ENCODE results near the gene CUX1.
A peak's percentile ranks its signal among the peaks of the same experiment; 100 is the strongest.
"Not testable (repeated sequence)": the region's sequence is repeated elsewhere in the genome, so short reads cannot be mapped to it uniquely, and the experiment has no call there.

CUX1 gene

GRCh38 chr7:102203218-102203617 is 385.8 kb downstream of the CUX1 start:
- DNase-seq = no peak

GRCh38 chr7:102204212-102204611 is 386.8 kb downstream of the CUX1 start:
- DNase-seq = peak in 1 of 58 donors; percentile 17

DNA sequence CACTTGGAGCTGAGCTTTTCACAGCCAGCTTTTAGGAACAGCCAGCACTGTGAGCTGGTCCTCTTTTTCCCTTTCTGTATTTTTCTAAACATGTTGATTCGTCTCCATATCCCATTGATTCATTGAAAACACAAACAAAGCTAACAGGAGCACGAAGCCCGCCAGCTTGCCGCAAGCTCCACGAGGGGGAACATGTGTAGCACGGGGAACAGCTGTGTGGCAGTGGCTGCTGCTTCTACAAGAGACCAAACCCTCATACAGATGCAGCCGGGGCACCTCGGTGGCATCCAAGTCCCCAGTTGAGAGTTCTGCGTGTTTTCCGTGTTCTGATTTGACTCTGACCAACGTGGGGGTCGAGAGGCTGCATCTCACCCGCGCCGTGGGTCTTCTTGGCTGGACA is 388.5 kb downstream of the CUX1 start:
- peak in 33 of 58 donors; percentile 5 to 56 (median 32) for DNase-seq

GRCh38 chr7:102208826-102209225 is 391.4 kb downstream of the CUX1 start:
- peak in 20 of 58 donors; percentile 3 to 51 (median 16) for DNase-seq

DNA sequence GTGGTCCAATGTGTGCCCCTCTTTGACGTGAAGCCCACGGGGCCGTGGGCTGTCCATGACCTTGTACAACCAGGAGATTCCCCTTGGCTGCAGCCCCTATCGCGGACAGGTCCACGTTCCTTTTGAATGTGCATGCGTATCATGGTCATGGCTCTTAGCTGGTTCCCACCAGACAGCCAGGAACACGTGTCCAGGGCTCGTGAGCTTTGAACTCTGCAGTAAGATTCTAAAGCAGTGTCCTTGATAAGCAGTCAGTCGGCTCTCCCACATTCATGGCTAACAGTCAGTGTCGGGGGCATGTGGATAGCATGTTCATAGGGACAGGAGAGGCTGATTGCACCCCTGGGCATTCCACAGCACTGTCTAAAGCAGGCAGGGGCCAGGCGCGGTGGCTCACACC is 393.4 kb downstream of the CUX1 start:
- no peak for DNase-seq

DNA sequence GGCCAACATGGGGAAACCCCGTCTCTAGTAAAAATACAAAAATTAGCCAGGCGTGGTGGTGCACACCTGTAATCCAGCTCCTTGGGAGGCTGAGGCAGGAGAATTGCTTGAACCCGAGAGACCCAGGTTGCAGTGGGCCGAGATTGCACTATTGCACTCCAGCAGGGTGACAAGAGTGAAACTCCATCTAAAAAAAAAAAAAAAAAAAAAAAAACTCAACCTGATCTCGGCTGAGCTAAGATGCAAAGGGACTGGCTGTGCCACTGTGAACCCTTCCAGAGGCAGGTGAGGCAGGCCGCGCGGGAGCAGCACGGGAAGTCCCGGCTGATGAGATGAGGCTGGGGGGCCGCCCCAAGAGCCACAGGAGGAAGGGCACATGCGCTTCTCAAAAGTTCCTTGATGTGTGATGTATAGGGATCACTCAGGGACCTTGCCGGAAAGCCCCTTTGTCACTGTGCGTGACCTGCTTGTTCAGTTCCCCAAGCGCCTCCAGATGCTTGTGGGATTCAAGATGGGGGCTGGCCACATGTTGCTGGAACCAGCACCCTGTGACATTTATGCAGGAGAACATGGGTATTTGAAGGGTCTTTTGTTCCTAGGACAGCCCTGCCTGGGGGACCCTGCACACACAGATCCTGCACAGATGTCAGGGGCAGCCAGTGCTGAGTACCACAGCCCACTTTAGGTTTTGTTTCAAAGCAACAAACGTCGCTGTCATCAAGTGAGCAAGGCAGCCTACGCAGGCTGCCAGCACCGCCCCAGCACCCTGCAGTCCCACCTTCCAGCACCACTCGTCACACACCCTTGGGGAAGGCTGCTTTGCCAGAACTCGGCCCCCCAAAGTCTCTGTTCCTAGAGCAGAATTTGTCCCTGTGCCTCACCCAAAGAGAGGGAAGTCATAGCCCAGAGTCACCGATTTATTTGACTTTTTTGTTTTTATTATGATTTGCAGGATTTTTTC is 394.4 kb downstream of the CUX1 start:
- no peak for DNase-seq

- no peak for DNase-seq
Measured at GRCh38 chr7:102214477-102215072, 397.1 kb downstream of the CUX1 start.

GRCh38 chr7:102215256-102215655 is 397.8 kb downstream of the CUX1 start:
- DNase-seq = no peak

DNA sequence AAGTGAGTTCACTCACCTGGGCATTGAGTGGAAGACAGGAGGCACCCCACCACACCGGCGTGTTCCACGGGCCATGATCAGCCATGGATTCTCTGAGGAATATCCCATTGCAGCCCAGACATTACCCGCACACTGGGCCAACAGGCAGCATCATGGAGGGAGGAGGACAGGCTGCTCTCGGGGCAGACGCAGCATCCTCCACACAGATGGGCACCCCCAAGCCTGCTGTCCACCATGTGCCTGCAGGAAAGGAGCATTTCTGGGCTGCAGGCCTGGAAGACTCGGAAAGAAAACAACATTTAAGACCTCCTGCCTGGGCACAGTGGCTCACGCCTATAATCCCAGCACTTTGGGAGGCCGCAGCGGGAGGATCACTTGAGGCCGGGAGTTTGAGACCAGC is 398.3 kb downstream of the CUX1 start:
- no peak for DNase-seq

- DNase-seq = no peak
Measured at GRCh38 chr7:102216573-102217314, 399.3 kb downstream of the CUX1 start.

GRCh38 chr7:102220229-102220850 is 402.9 kb downstream of the CUX1 start:
- DNase-seq = no peak

- DNase-seq = peak in 1 of 58 donors; percentile 1
Measured at GRCh38 chr7:102220960-102221800, 403.8 kb downstream of the CUX1 start.

- no peak for DNase-seq
Measured at GRCh38 chr7:102221961-102222360, 404.5 kb downstream of the CUX1 start.

DNA sequence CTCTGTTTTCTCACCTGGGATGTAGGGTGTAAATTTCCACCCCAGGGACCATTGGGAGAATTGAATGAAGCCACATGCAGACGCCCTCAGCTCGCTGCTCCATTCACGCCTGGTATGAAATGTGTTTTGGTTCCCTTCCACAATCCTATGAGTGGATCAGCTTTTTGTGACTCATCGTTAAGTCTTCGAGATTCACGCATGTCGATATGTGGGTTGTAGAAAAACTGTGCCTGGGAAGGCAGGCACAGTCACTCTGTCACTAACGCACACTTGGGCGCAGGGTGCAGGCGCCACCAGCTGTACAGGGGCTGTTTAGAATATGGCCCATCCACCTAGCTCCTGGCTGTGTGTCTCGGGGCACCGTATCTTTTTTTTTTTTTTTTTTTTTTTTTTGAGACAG is 405.0 kb downstream of the CUX1 start:
- DNase-seq = peak in 18 of 58 donors; percentile 4 to 53 (median 17)

GRCh38 chr7:102223184-102223583 is 405.8 kb downstream of the CUX1 start:
- DNase-seq = no peak

DNA sequence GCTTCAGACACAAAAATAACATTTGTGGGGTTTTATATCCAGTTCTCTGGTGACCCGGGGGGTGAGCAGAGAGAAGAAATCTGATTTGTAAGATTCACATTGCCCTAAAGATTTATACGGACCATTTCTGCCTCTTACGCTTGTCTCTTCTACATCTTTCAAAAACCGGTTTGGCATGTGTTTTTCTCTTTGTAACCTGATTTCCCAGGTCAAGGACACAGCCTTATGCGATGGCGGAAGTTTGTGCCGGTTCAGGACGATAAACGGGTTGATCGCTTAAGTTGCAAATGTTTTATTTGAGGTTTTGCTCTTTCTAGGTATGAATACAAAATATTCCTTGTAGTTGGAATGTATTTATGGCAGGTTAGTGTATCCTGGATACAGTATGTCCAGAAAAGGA is 407.6 kb downstream of the CUX1 start:
- DNase-seq = no peak

DNA sequence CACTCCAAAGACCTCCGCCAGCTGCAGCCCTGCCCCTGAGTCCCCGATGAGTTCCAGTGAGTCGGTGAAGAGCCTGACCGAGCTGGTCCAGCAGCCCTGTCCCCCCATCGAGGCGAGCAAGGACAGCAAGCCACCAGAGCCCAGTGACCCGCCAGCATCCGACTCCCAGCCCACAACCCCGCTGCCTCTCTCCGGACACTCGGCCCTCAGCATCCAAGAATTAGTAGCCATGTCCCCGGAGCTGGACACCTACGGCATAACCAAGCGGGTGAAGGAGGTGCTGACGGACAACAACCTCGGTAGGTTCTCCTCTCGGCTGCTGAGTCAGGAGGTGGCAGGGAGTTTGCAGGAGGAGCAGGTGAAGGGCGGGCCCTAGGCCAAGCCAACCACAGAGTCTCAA is 409.9 kb downstream of the CUX1 start:
- DNase-seq = no peak

GRCh38 chr7:102228935-102229334 is 411.5 kb downstream of the CUX1 start:
- DNase-seq = no peak

GRCh38 chr7:102230162-102230561 is 412.7 kb downstream of the CUX1 start:
- not testable (repeated sequence) for DNase-seq

DNA sequence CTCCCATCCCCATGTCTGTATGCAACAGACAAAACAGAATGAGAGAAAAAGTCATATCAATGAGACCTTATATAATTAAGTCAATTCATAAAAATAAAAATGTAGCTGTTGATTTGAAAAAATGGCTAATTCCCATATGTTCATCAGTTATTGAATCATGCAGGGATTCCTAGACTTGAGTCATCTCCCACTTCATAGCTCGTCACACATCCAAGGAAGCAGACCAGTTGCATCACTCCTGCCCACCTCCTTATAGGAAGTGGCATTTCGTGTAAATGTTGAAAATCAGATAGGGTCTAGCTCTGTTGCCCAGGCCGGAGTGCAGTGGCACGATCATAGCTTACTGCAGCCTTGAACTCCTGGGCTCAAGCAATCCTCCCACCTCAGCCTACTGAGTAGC is 413.2 kb downstream of the CUX1 start:
- DNase-seq = no peak
